ENCODE data around the gene CFAP52. TPM values are rescaled to one million over a fixed set of nuclear protein-coding genes. Genes with fewer than 3 reads are reported as not detected.
"Not testable (repeated sequence)": the region's sequence is repeated elsewhere in the genome, so short reads cannot be mapped to it uniquely, and the experiment has no call there.

CFAP52 gene
- total RNA-seq, 4 donors from 2014 or later = not detected

GRCh38 chr17:9606453-9606852 is 30.0 kb downstream of the CFAP52 start:
- Histone ChIP-seq H3K4me3 (no peak overlapping the region), H3K27me3 (no peaks in the 10 kb centered on the region), H3K4me1 (no peaks in the 10 kb centered on the region), H3K36me3 (no peaks in the 10 kb centered on the region), H3K27ac (no peak overlapping the region), H3K9me3 (no peaks in the 10 kb centered on the region)
- TF ChIP-seq, protein P1, sequence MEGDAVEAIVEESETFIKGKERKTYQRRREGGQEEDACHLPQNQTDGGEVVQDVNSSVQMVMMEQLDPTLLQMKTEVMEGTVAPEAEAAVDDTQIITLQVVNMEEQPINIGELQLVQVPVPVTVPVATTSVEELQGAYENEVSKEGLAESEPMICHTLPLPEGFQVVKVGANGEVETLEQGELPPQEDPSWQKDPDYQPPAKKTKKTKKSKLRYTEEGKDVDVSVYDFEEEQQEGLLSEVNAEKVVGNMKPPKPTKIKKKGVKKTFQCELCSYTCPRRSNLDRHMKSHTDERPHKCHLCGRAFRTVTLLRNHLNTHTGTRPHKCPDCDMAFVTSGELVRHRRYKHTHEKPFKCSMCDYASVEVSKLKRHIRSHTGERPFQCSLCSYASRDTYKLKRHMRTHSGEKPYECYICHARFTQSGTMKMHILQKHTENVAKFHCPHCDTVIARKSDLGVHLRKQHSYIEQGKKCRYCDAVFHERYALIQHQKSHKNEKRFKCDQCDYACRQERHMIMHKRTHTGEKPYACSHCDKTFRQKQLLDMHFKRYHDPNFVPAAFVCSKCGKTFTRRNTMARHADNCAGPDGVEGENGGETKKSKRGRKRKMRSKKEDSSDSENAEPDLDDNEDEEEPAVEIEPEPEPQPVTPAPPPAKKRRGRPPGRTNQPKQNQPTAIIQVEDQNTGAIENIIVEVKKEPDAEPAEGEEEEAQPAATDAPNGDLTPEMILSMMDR (IDR thresholded peaks at IDR 0.05) = no peak
- no peak for TF ChIP-seq POLR2A (IDR thresholded peaks at IDR 0.05)
- no peak for DNase-seq

DNA sequence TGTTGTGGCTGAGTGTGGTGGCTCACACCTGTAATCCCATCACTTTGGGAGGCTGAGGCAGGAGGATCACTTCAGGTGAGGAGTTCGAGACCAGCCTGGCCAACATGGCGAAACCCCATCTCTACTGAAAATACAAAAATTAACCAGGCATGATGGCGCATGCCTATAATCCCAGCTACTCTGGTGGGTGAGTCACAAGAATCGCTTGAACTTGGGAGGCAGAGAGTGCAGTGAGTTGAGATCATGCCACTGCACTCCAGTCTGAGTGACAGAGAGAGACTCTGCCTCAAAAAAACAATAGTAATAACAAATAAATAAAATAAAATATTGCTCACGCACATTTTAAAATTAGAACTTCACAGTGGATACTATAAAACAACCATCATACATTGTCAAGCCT is 30.6 kb downstream of the CFAP52 start:
- not testable (repeated sequence) for H3K27me3 ChIP-seq, H3K4me1 ChIP-seq, H3K9me3 ChIP-seq, H3K4me3 ChIP-seq, DNase-seq, H3K27ac ChIP-seq, H3K36me3 ChIP-seq

DNA sequence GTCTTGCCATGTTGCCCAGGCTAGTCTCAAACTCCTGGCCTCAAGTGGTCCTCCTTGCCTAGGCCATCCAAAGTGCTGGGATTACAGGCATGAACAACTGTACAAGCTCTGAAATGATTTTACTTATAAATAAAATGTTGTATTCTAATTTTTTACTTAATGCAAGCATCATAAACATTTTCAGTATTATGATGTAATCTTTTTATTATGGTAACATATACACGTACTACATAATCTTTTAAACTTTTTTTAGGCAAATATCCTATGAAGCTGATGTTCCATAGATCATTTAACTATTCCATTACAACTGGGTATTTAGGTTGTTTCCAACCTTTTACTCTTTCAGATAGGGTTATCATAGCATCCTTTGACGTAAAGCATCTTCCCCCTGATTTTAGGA is 35.1 kb downstream of the CFAP52 start:
- TF ChIP-seq, protein P1 (IDR thresholded peaks at IDR 0.05) = no peak
- TF ChIP-seq POLR2A (IDR thresholded peaks at IDR 0.05) = no peak
- Histone ChIP-seq H3K27ac (no peak overlapping the region), H3K9me3 (no peaks in the 10 kb centered on the region), H3K4me1 (no peaks in the 10 kb centered on the region), H3K36me3 (no peaks in the 10 kb centered on the region), H3K4me3 (no peak overlapping the region), H3K27me3 (no peaks in the 10 kb centered on the region)
- DNase-seq = no peak

DNA sequence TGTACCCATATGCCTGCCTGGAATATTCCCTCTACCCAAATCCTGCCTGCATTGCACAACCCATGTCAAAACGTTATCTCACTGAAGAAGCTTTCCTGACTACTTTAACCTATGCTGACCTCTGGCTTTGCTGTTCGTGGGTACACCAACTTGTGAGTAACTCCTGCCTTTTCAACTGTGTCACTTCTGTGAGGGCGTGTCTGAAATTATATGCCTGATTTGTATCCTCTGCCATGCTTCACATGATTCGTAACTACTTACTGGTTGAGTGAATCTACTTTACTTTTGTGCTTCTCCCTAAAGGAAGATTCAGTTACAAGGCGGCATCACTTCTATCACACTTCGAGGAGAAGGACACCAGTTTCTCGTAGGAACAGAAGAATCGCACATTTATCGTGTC is 35.6 kb downstream of the CFAP52 start:
- Histone ChIP-seq H3K27ac (no peak overlapping the region), H3K4me3 (no peak overlapping the region), H3K36me3 (no peaks in the 10 kb centered on the region), H3K9me3 (no peaks in the 10 kb centered on the region), H3K4me1 (no peaks in the 10 kb centered on the region), H3K27me3 (no peaks in the 10 kb centered on the region)
- no peak for DNase-seq
- TF ChIP-seq, protein P1 (IDR thresholded peaks at IDR 0.05) = no peak
- TF ChIP-seq POLR2A (IDR thresholded peaks at IDR 0.05) = no peak

DNA sequence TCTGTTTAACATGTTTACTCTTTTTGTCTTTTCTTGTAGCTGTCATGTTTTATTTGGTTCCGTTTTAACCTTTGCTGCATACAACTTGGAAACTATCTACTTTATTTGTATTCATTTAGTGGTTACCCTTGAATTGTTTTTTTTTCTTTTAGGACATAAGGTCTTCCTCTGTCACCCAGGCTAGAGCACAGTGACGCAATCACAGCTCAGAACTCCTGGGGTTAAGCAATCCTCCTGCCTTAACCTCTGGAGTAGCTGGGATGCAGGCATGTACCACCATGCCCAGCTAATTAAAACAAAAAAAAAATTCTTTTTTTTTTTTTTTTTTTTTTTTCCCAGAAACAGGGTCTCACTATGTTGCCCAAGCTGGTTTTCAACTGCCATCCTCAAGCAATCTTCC is 39.0 kb downstream of the CFAP52 start:
- Histone ChIP-seq H3K9me3 (no peaks in the 10 kb centered on the region), H3K27ac (no peak overlapping the region), H3K27me3 (no peaks in the 10 kb centered on the region), H3K4me3 (no peak overlapping the region), H3K36me3 (no peaks in the 10 kb centered on the region), H3K4me1 (no peaks in the 10 kb centered on the region)
- TF ChIP-seq POLR2A (IDR thresholded peaks at IDR 0.05) = no peak
- TF ChIP-seq, protein P1 (IDR thresholded peaks at IDR 0.05) = no peak
- no peak for DNase-seq

- no peaks in the 10 kb centered on the region for H3K27me3 ChIP-seq
- TF ChIP-seq, protein P1 (IDR thresholded peaks at IDR 0.05) = no peak
- no peak for TF ChIP-seq POLR2A (IDR thresholded peaks at IDR 0.05)
- no peak for DNase-seq
Measured at GRCh38 chr17:9622961-9623360, 46.5 kb downstream of the CFAP52 start.

More at GRCh38 chr17:9622961-9623360, 46.5 kb downstream of the CFAP52 start:
- Histone ChIP-seq H3K27ac (no peak overlapping the region), H3K4me1 (no peaks in the 10 kb centered on the region), H3K36me3 (no peaks in the 10 kb centered on the region), H3K9me3 (peaks cover 0 to 17% (median 0%) of the 10 kb centered on the region in 4 donors), H3K4me3 (no peak overlapping the region)

Data from Peyer's patch (tissue), 4 donors.